Neural cell (in vitro differentiated cells): ENCODE data around the gene HLCS.

Source experiments
- CTCF ChIP-seq: fragments of 450-650 bp; IDR thresholded peaks from 2 replicates; pipeline ENCODE4 v1.5.1; 2014; ENCODE audit warnings: antibody characterized with exemption, mild to moderate bottlenecking, moderate library complexity; ENCODE audit not compliant: poor library complexity, severe bottlenecking
- EZH2 ChIP-seq: fragments of 200-600, 300-800 bp; shearing (Covaris generic), sonication (generic); IDR thresholded peaks from 2 replicates; pipeline ENCODE4 v1.6.1; 2014; ENCODE audit warnings: antibody characterized with exemption, low read length, borderline replicate concordance, mild to moderate bottlenecking; ENCODE audit not compliant: insufficient read depth, poor library complexity, severe bottlenecking
- POLR2AphosphoS5 ChIP-seq: IDR thresholded peaks from 2 replicates; pipeline ENCODE4 v1.6.1; 2012
- REST ChIP-seq: IDR thresholded peaks from 2 replicates; pipeline ENCODE4 v1.6.1; 2012; ENCODE audit warnings: borderline replicate concordance

- TF ChIP-seq POLR2AphosphoS5 (no peak), CTCF (no peak), REST (no peak), EZH2 (no peak)
Measured at GRCh38 chr21:36788120-36788638, 178.3 kb downstream of the HLCS start.
